ENCODE results near the gene SLC44A1.

The SLC44A1 gene

GRCh38 chr9:105344283-105344682 lies 99.8 kb downstream of the SLC44A1 start:
- peaks cover 13% of the 10 kb centered on the region for H3K4me1 ChIP-seq (ENCODE audit: insufficient read depth, low read length)
- peaks cover 2% of the 10 kb centered on the region for H3K9me3 ChIP-seq (ENCODE audit: low read length)
- no peaks in the 10 kb centered on the region for H3K27me3 ChIP-seq (ENCODE audit: insufficient read depth, low read length)
- no peak overlapping the region for H3K4me3 ChIP-seq (ENCODE audit: low read length)
- no peak overlapping the region for H2AFZ ChIP-seq (ENCODE audit: low read depth, low read length)
- no peaks in the 10 kb centered on the region for H3K36me3 ChIP-seq (ENCODE audit: insufficient read depth, low read length)

GRCh38 chr9:105345626-105346025 lies 101.2 kb downstream of the SLC44A1 start:
- H3K9me3 ChIP-seq (ENCODE audit: low read length): peaks cover 2% of the 10 kb centered on the region
- H3K36me3 ChIP-seq (ENCODE audit: insufficient read depth, low read length): no peaks in the 10 kb centered on the region
- peaks cover 9% of the 10 kb centered on the region for H3K4me1 ChIP-seq (ENCODE audit: insufficient read depth, low read length)
- no peaks in the 10 kb centered on the region for H3K27me3 ChIP-seq (ENCODE audit: insufficient read depth, low read length)
- no peak overlapping the region for H3K4me3 ChIP-seq (ENCODE audit: low read length)
- no peak overlapping the region for H2AFZ ChIP-seq (ENCODE audit: low read depth, low read length)

- H3K9me3 ChIP-seq (ENCODE audit: low read length): peaks cover 2% of the 10 kb centered on the region
- no peaks in the 10 kb centered on the region for H3K36me3 ChIP-seq (ENCODE audit: insufficient read depth, low read length)
- H2AFZ ChIP-seq (ENCODE audit: low read depth, low read length): no peak overlapping the region
- H3K4me3 ChIP-seq (ENCODE audit: low read length): no peak overlapping the region
- peaks cover 7% of the 10 kb centered on the region for H3K4me1 ChIP-seq (ENCODE audit: insufficient read depth, low read length)
- H3K27me3 ChIP-seq (ENCODE audit: insufficient read depth, low read length): no peaks in the 10 kb centered on the region
Measured at GRCh38 chr9:105346273-105346672, 101.8 kb downstream of the SLC44A1 start.

- Histone ChIP-seq H3K36me3 (ENCODE audit: insufficient read depth, low read length) (no peaks in the 10 kb centered on the region), H2AFZ (ENCODE audit: low read depth, low read length) (no peak overlapping the region), H3K27me3 (ENCODE audit: insufficient read depth, low read length) (no peaks in the 10 kb centered on the region), H3K4me3 (ENCODE audit: low read length) (no peak overlapping the region), H3K9me3 (ENCODE audit: low read length) (no peaks in the 10 kb centered on the region), H3K4me1 (ENCODE audit: insufficient read depth, low read length) (no peaks in the 10 kb centered on the region)
Measured at GRCh38 chr9:105354448-105354847, 110.0 kb downstream of the SLC44A1 start.

- H3K4me3 ChIP-seq (ENCODE audit: low read length): no peak overlapping the region
- H3K9me3 ChIP-seq (ENCODE audit: low read length): no peaks in the 10 kb centered on the region
- no peaks in the 10 kb centered on the region for H3K36me3 ChIP-seq (ENCODE audit: insufficient read depth, low read length)
- H3K4me1 ChIP-seq (ENCODE audit: insufficient read depth, low read length): no peaks in the 10 kb centered on the region
- H2AFZ ChIP-seq (ENCODE audit: low read depth, low read length): no peak overlapping the region
- H3K27me3 ChIP-seq (ENCODE audit: insufficient read depth, low read length): no peaks in the 10 kb centered on the region
Measured at GRCh38 chr9:105355781-105356180, 111.3 kb downstream of the SLC44A1 start.

- Histone ChIP-seq H3K4me3 (ENCODE audit: low read length) (no peak overlapping the region), H3K9me3 (ENCODE audit: low read length) (no peaks in the 10 kb centered on the region), H3K27me3 (ENCODE audit: insufficient read depth, low read length) (no peaks in the 10 kb centered on the region), H3K36me3 (ENCODE audit: insufficient read depth, low read length) (no peaks in the 10 kb centered on the region), H3K4me1 (ENCODE audit: insufficient read depth, low read length) (no peaks in the 10 kb centered on the region), H2AFZ (ENCODE audit: low read depth, low read length) (no peak overlapping the region)
Measured at GRCh38 chr9:105357937-105358336, 113.5 kb downstream of the SLC44A1 start.

- H2AFZ ChIP-seq (ENCODE audit: low read depth, low read length): no peak overlapping the region
- no peaks in the 10 kb centered on the region for H3K9me3 ChIP-seq (ENCODE audit: low read length)
- H3K27me3 ChIP-seq (ENCODE audit: insufficient read depth, low read length): no peaks in the 10 kb centered on the region
- H3K36me3 ChIP-seq (ENCODE audit: insufficient read depth, low read length): no peaks in the 10 kb centered on the region
- H3K4me1 ChIP-seq (ENCODE audit: insufficient read depth, low read length): no peaks in the 10 kb centered on the region
- H3K4me3 ChIP-seq (ENCODE audit: low read length): no peak overlapping the region
Measured at GRCh38 chr9:105359892-105360291, 115.4 kb downstream of the SLC44A1 start.

- H3K4me1 ChIP-seq (ENCODE audit: insufficient read depth, low read length): no peaks in the 10 kb centered on the region
- H3K4me3 ChIP-seq (ENCODE audit: low read length): no peak overlapping the region
- H3K27me3 ChIP-seq (ENCODE audit: insufficient read depth, low read length): no peaks in the 10 kb centered on the region
- no peaks in the 10 kb centered on the region for H3K36me3 ChIP-seq (ENCODE audit: insufficient read depth, low read length)
- H3K9me3 ChIP-seq (ENCODE audit: low read length): no peaks in the 10 kb centered on the region
- no peak overlapping the region for H2AFZ ChIP-seq (ENCODE audit: low read depth, low read length)
Measured at GRCh38 chr9:105360344-105360743, 115.9 kb downstream of the SLC44A1 start.

- Histone ChIP-seq H3K4me3 (ENCODE audit: low read length) (no peak overlapping the region), H2AFZ (ENCODE audit: low read depth, low read length) (no peak overlapping the region), H3K27me3 (ENCODE audit: insufficient read depth, low read length) (no peaks in the 10 kb centered on the region), H3K9me3 (ENCODE audit: low read length) (no peaks in the 10 kb centered on the region), H3K4me1 (ENCODE audit: insufficient read depth, low read length) (no peaks in the 10 kb centered on the region), H3K36me3 (ENCODE audit: insufficient read depth, low read length) (no peaks in the 10 kb centered on the region)
Measured at GRCh38 chr9:105361873-105362272, 117.4 kb downstream of the SLC44A1 start.

- H3K27me3 ChIP-seq (ENCODE audit: insufficient read depth, low read length): no peaks in the 10 kb centered on the region
- no peak overlapping the region for H2AFZ ChIP-seq (ENCODE audit: low read depth, low read length)
- no peaks in the 10 kb centered on the region for H3K9me3 ChIP-seq (ENCODE audit: low read length)
- H3K36me3 ChIP-seq (ENCODE audit: insufficient read depth, low read length): no peaks in the 10 kb centered on the region
- no peak overlapping the region for H3K4me3 ChIP-seq (ENCODE audit: low read length)
- H3K4me1 ChIP-seq (ENCODE audit: insufficient read depth, low read length): no peaks in the 10 kb centered on the region
Measured at GRCh38 chr9:105362470-105362869, 118.0 kb downstream of the SLC44A1 start.

GRCh38 chr9:105363837-105364236 lies 119.4 kb downstream of the SLC44A1 start:
- no peaks in the 10 kb centered on the region for H3K27me3 ChIP-seq (ENCODE audit: insufficient read depth, low read length)
- H3K9me3 ChIP-seq (ENCODE audit: low read length): no peaks in the 10 kb centered on the region
- no peak overlapping the region for H2AFZ ChIP-seq (ENCODE audit: low read depth, low read length)
- no peaks in the 10 kb centered on the region for H3K36me3 ChIP-seq (ENCODE audit: insufficient read depth, low read length)
- H3K4me1 ChIP-seq (ENCODE audit: insufficient read depth, low read length): no peaks in the 10 kb centered on the region
- H3K4me3 ChIP-seq (ENCODE audit: low read length): no peak overlapping the region

- Histone ChIP-seq H3K4me1 (ENCODE audit: insufficient read depth, low read length) (no peaks in the 10 kb centered on the region), H3K36me3 (ENCODE audit: insufficient read depth, low read length) (no peaks in the 10 kb centered on the region), H2AFZ (ENCODE audit: low read depth, low read length) (no peak overlapping the region), H3K4me3 (ENCODE audit: low read length) (no peak overlapping the region), H3K9me3 (ENCODE audit: low read length) (no peaks in the 10 kb centered on the region), H3K27me3 (ENCODE audit: insufficient read depth, low read length) (no peaks in the 10 kb centered on the region)
Measured at GRCh38 chr9:105369911-105370310, 125.5 kb downstream of the SLC44A1 start.

- Histone ChIP-seq H3K4me1 (ENCODE audit: insufficient read depth, low read length) (no peaks in the 10 kb centered on the region), H2AFZ (ENCODE audit: low read depth, low read length) (no peak overlapping the region), H3K27me3 (ENCODE audit: insufficient read depth, low read length) (no peaks in the 10 kb centered on the region), H3K9me3 (ENCODE audit: low read length) (no peaks in the 10 kb centered on the region), H3K36me3 (ENCODE audit: insufficient read depth, low read length) (no peaks in the 10 kb centered on the region), H3K4me3 (ENCODE audit: low read length) (no peak overlapping the region)
Measured at GRCh38 chr9:105373723-105374122, 129.3 kb downstream of the SLC44A1 start.

- Histone ChIP-seq H3K36me3 (ENCODE audit: insufficient read depth, low read length) (no peaks in the 10 kb centered on the region), H3K4me3 (ENCODE audit: low read length) (no peak overlapping the region), H3K27me3 (ENCODE audit: insufficient read depth, low read length) (no peaks in the 10 kb centered on the region), H3K4me1 (ENCODE audit: insufficient read depth, low read length) (no peaks in the 10 kb centered on the region), H2AFZ (ENCODE audit: low read depth, low read length) (no peak overlapping the region), H3K9me3 (ENCODE audit: low read length) (no peaks in the 10 kb centered on the region)
Measured at GRCh38 chr9:105375323-105375722, 130.9 kb downstream of the SLC44A1 start.

Measured in neuron (in vitro differentiated cells).